IMR-90 (cell line): ENCODE results near the gene SAMD8. TPM values are rescaled to one million over a fixed set of nuclear protein-coding genes. Genes with fewer than 3 reads are reported as not detected.
"Not testable (repeated sequence)": the region's sequence is repeated elsewhere in the genome, so short reads cannot be mapped to it uniquely, and the experiment has no call there.

Experiments used
- ATAC-seq: fragments of 200-7000 bp; cut with Tn5 transposase; 2 replicates; pipeline ENCODE4 v1.9.1; 2020; ENCODE audit warnings: low read depth, mild to moderate bottlenecking, moderate library complexity
- BruUV-seq: library from RNA; stranded (reverse); fragments of 400-500 nt; replicated peaks from 2 replicates; lab custom pipeline; 2021; lab: Mats Ljungman, UMichigan
- CTCF ChIA-PET: fragments of 300-600 bp; formaldehyde crosslinking; extraction: SDS; loops from one replicate; lab custom pipeline; 2021; ENCODE audit warnings: antibody characterized with exemption; lab: Yijun Ruan, JAX
- POLR2A ChIA-PET: fragments of 300-600 bp; sonication (Branson Sonifier 250); formaldehyde crosslinking; loops from one replicate; lab custom pipeline; 2022; ENCODE audit warnings: antibody characterized with exemption; ENCODE audit not compliant: unreplicated experiment; lab: Charles Lee
- DNase-seq: peaks from one replicate; pipeline ENCODE4 v3.0.0; 2013
- H2AFZ ChIP-seq: replicated peaks from 2 replicates; pipeline ENCODE3; 2013; ENCODE audit warnings: low read length, mild to moderate bottlenecking; ENCODE audit not compliant: poor library complexity
- H2AK5ac ChIP-seq: 2 replicates; pipeline ENCODE4 v1.6.1; 2013; ENCODE audit warnings: low read depth, low read length, inconsistent platforms
- H2AK9ac ChIP-seq: replicated peaks from 2 replicates; pipeline ENCODE3; 2013; ENCODE audit warnings: mild to moderate bottlenecking, low read depth, low read length, moderate library complexity; ENCODE audit not compliant: poor library complexity
- H2BK120ac ChIP-seq: 2 replicates; pipeline ENCODE4 v1.6.1; 2013; ENCODE audit warnings: low read depth, low read length, inconsistent platforms
- H2BK15ac ChIP-seq: 3 replicates; pipeline ENCODE4 v1.6.1; 2013; ENCODE audit warnings: low read depth, low read length, inconsistent platforms
- H2BK20ac ChIP-seq: 2 replicates; pipeline ENCODE4 v1.6.1; 2013; ENCODE audit warnings: low read depth, mild to moderate bottlenecking, inconsistent platforms, low read length, moderate library complexity
- H2BK5ac ChIP-seq: 2 replicates; pipeline ENCODE4 v1.6.1; 2013; ENCODE audit warnings: mild to moderate bottlenecking, low read depth, low read length, inconsistent platforms; ENCODE audit not compliant: poor library complexity, severe bottlenecking
- H3K14ac ChIP-seq: replicated peaks from 2 replicates; pipeline ENCODE4 v1.6.1; 2013; ENCODE audit warnings: low read depth, low read length, inconsistent platforms
- H3K18ac ChIP-seq: 2 replicates; pipeline ENCODE4 v1.6.1; 2013; ENCODE audit warnings: low read depth, low read length, control low read depth
- H3K23ac ChIP-seq: 2 replicates; pipeline ENCODE4 v1.6.1; 2013; ENCODE audit warnings: low read depth, low read length, inconsistent platforms
- H3K27ac ChIP-seq: 2 replicates; pipeline ENCODE4 v1.5.1; 2013; ENCODE audit warnings: mild to moderate bottlenecking, control low read depth, low read length; ENCODE audit not compliant: insufficient read depth
- H3K27me3 ChIP-seq: 2 replicates; pipeline ENCODE4 v1.6.1; 2013; ENCODE audit warnings: low read length; ENCODE audit not compliant: control insufficient read depth, insufficient read depth
- H3K36me3 ChIP-seq: 2 replicates; pipeline ENCODE4 v1.6.1; 2013; ENCODE audit warnings: low read length, mixed read lengths; ENCODE audit not compliant: control insufficient read depth, insufficient read depth
- H3K4ac ChIP-seq: 2 replicates; pipeline ENCODE4 v1.6.1; 2013; ENCODE audit warnings: low read depth, low read length, inconsistent platforms
- H3K4me1 ChIP-seq: 2 replicates; pipeline ENCODE4 v1.6.1; 2013; ENCODE audit warnings: low read length, mixed read lengths; ENCODE audit not compliant: control insufficient read depth, insufficient read depth
- H3K4me2 ChIP-seq: 2 replicates; pipeline ENCODE4 v1.6.1; 2013; ENCODE audit warnings: low read depth, mild to moderate bottlenecking, control low read depth, low read length, moderate library complexity
- H3K4me3 ChIP-seq: 2 replicates; pipeline ENCODE4 v1.5.1; 2013; ENCODE audit warnings: low read depth, mild to moderate bottlenecking, control low read depth, low read length, moderate library complexity; ENCODE audit not compliant: insufficient read depth
- H3K56ac ChIP-seq: 2 replicates; pipeline ENCODE4 v1.6.1; 2013; ENCODE audit warnings: low read length, inconsistent platforms; ENCODE audit not compliant: insufficient read depth; ENCODE audit errors: extremely low read depth
- H3K79me1 ChIP-seq, 2 experiments: 2 replicates each; pipeline ENCODE4 v1.6.1; 2013; ENCODE audit warnings: low read length in 2 of 2, inconsistent platforms in 1 of 2, low read depth in 1 of 2
- H3K9ac ChIP-seq: 2 replicates; pipeline ENCODE4 v1.6.1; 2013; ENCODE audit warnings: low read depth, low read length, control low read depth
- H3K9me1 ChIP-seq: 2 replicates; pipeline ENCODE4 v1.6.1; 2013; ENCODE audit warnings: low read length, inconsistent platforms; ENCODE audit not compliant: insufficient read depth
- H3K9me3 ChIP-seq: 2 replicates; pipeline ENCODE4 v1.6.1; 2013; ENCODE audit warnings: low read length; ENCODE audit not compliant: control insufficient read depth, insufficient read depth
- H4K20me1 ChIP-seq: 2 replicates; pipeline ENCODE4 v1.6.1; 2013; ENCODE audit warnings: low read length, inconsistent platforms; ENCODE audit not compliant: insufficient read depth
- H4K5ac ChIP-seq: 2 replicates; pipeline ENCODE4 v1.6.1; 2013; ENCODE audit warnings: mild to moderate bottlenecking, low read depth, low read length, control low read depth
- H4K8ac ChIP-seq, 2 experiments: 2 replicates each; pipeline ENCODE4 v1.6.1; 2013; ENCODE audit warnings: low read depth in 2 of 2, low read length in 2 of 2, control low read depth in 1 of 2, inconsistent platforms in 1 of 2
- H4K91ac ChIP-seq: 2 replicates; pipeline ENCODE4 v1.6.1; 2013; ENCODE audit warnings: low read depth, low read length, inconsistent platforms; ENCODE audit not compliant: insufficient read depth
- WGBS, 2 experiments: methylation state at CpG; one replicate each; pipeline versions ENCODE4 v1.1.5 to v1.1.7; 2013; ENCODE audit warnings: missing lambda C conversion rate in 2 of 2; ENCODE audit not compliant: insufficient read length in 1 of 2; ENCODE audit errors: extremely low coverage in 2 of 2; 5-methylcytosine and 5-hydroxymethylcytosine counted together
- dilution Hi-C: fragments of 300-500 bp; cut with HindIII; formaldehyde crosslinking; loops from one replicate; pipeline ENCODE4 v1.14.3; 2018; ENCODE audit warnings: low sequenced_read_pairs; ENCODE audit not compliant: unreplicated experiment
- in situ Hi-C: fragments of 300-500 bp; cut with MboI; formaldehyde crosslinking; loops from 3 replicates; pipeline ENCODE4 v1.14.3; 2019; ENCODE audit warnings: low sequenced_read_pairs, inconsistent platforms, mixed read lengths
- intact Hi-C: fragments of 100-400 bp; cut with micrococcal nuclease; formaldehyde crosslinking; loops from 2 replicates; pipeline ENCODE4 v1.10.0; 2022
- polyA plus RNA-seq, 3 experiments: library from polyadenylated mRNA; depleted of rRNA; stranded (reverse); fragments of >200 nt; gene quantifications; 2 replicates each; pipeline ENCODE4 v1.2.3, GENCODE V29; 2012; ENCODE audit warnings: low replicate concordance in 1 of 3
- total RNA-seq: library from RNA; depleted of rRNA; stranded (reverse); fragments of >200 nt; gene quantifications from 2 replicates; pipeline ENCODE4 v1.2.3, GENCODE V29; 2012

The SAMD8 gene
- total and polyA plus RNA-seq, 2 of the 4 experiments (the other 2 are of a cell fraction), result 10.1 to 28.7 TPM

- H2BK5ac ChIP-seq, CTCF ChIA-PET, H2AFZ ChIP-seq, H3K9me1 ChIP-seq, H2BK120ac ChIP-seq, BruUV-seq, H2BK15ac ChIP-seq, H3K9me3 ChIP-seq, in situ Hi-C loops, H4K5ac ChIP-seq, H3K4ac ChIP-seq, H3K23ac ChIP-seq, H4K91ac ChIP-seq, H2AK9ac ChIP-seq, H4K8ac ChIP-seq, H2BK20ac ChIP-seq, H3K27me3 ChIP-seq, H3K27ac ChIP-seq, DNase-seq, dilution Hi-C loops, ATAC-seq, POLR2A ChIA-PET, H3K14ac ChIP-seq, H3K4me3 ChIP-seq, H3K4me2 ChIP-seq, H3K4me1 ChIP-seq, H3K18ac ChIP-seq, H2AK5ac ChIP-seq, H3K56ac ChIP-seq, H3K9ac ChIP-seq: not testable (repeated sequence)
- intact Hi-C loops, result loop anchor here (5.0 kb wide), 1 partner anchor 48 kb away; no protein-coding TSS in a partner anchor
- Histone ChIP-seq H4K20me1 (peaks cover 20% of the 10 kb centered on the region), H3K36me3 (peaks cover 18% of the 10 kb centered on the region), H3K79me1 (peaks cover 23 to 74% of the 10 kb centered on the region in 2 experiments)
- WGBS, 2 experiments, result no CpG with 5 or more reads among the region's 1 CpG
Observed at GRCh38 chr10:75128985-75129384, 17.5 kb downstream of the SAMD8 start.
